HL-60 (cell line): ENCODE results near the gene BICDL2.

Experiments
- DNase-seq, 2 experiments: peaks; one replicate each; pipeline ENCODE4 v3.0.0-alpha.2; 2010 to 2020; ENCODE audit warnings: low read depth in 1 of 2, low spot score in 1 of 2
- H3K27ac ChIP-seq: fragments of 250-450 bp; sonication (Bioruptor Pico); replicated peaks from 2 replicates; pipeline ENCODE4 v1.5.1; 2020; ENCODE audit warnings: mild to moderate bottlenecking, moderate library complexity
- H3K27me3 ChIP-seq: fragments of 250-450 bp; sonication (Bioruptor Pico); 2 replicates; pipeline ENCODE4 v1.5.1; 2021; ENCODE audit warnings: mild to moderate bottlenecking, moderate library complexity; ENCODE audit not compliant: insufficient read depth, poor library complexity, severe bottlenecking
- H3K4me3 ChIP-seq: replicated peaks from 2 replicates; pipeline ENCODE4 v1.5.1; 2011; ENCODE audit warnings: mild to moderate bottlenecking, control low read depth, low read length; ENCODE audit not compliant: insufficient read depth
- GABPA ChIP-seq: IDR thresholded peaks from 2 replicates; pipeline ENCODE4 v1.6.1; 2012; ENCODE audit warnings: low read depth
- POLR2AphosphoS5 ChIP-seq: IDR thresholded peaks from 2 replicates; pipeline ENCODE4 v1.6.1; 2012; ENCODE audit warnings: low read depth
- REST ChIP-seq: IDR thresholded peaks from 2 replicates; pipeline ENCODE4 v1.6.1; 2012; ENCODE audit warnings: low read depth; ENCODE audit not compliant: insufficient replicate concordance
- SPI1 ChIP-seq: IDR thresholded peaks from 2 replicates; pipeline ENCODE4 v1.6.1; 2012; ENCODE audit warnings: low read depth, mild to moderate bottlenecking, borderline replicate concordance
- TF ChIP-seq, protein P1 (sequence below): IDR thresholded peaks from one replicate; pipeline ENCODE4 v1.5.1; 2011; ENCODE audit warnings: low read length, control low read depth, inconsistent platforms; ENCODE audit not compliant: insufficient read depth

Gene BICDL2

GRCh38 chr16:2992383-2993081 is 44.2 kb downstream of the BICDL2 start:
- no peak overlapping the region for H3K27ac ChIP-seq
- no peak for TF ChIP-seq POLR2AphosphoS5
- TF ChIP-seq, protein P1, sequence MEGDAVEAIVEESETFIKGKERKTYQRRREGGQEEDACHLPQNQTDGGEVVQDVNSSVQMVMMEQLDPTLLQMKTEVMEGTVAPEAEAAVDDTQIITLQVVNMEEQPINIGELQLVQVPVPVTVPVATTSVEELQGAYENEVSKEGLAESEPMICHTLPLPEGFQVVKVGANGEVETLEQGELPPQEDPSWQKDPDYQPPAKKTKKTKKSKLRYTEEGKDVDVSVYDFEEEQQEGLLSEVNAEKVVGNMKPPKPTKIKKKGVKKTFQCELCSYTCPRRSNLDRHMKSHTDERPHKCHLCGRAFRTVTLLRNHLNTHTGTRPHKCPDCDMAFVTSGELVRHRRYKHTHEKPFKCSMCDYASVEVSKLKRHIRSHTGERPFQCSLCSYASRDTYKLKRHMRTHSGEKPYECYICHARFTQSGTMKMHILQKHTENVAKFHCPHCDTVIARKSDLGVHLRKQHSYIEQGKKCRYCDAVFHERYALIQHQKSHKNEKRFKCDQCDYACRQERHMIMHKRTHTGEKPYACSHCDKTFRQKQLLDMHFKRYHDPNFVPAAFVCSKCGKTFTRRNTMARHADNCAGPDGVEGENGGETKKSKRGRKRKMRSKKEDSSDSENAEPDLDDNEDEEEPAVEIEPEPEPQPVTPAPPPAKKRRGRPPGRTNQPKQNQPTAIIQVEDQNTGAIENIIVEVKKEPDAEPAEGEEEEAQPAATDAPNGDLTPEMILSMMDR, result no peak
- TF ChIP-seq REST, result no peak
- no peak for TF ChIP-seq SPI1
- no peak for TF ChIP-seq GABPA
- DNase-seq, result no peak
- H3K4me3 ChIP-seq, result no peak overlapping the region
- H3K27me3 ChIP-seq, result peaks cover 2% of the 10 kb centered on the region

DNA sequence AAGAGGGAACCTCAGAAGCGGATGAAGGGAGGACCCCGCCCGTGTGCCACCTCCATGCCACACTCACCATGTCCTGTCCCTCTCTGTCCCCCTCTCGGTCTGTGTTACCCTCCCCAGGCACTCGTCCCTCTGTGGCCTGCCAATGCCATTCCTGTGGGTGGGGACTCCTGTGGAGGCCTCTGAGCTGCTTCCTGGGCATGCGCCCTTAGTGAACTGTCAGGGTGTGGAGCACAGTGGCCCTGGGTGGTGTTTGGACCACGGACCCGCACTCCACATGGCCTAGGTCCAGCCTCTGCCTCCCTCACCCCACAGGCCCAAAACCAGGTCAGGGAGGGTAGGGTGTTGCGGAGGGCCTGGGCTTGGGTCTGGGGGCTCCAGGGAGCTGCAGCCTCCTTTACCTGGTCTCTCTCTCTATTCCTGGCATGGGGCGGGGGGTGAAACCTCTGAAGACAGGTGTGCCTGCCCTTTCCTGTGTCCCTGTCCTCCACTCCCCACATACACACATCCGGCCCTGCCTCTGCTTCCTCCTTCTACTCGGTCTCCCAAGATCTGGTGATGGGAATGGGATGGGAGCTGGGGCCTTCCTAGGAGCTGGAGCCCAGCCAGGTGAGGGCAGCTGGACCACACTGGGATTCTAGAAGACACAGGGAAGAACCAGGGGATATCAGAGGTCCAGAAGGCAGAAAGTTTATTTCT is 45.0 kb downstream of the BICDL2 start:
- Histone ChIP-seq H3K4me3 (no peak overlapping the region), H3K27me3 (peaks cover 2% of the 10 kb centered on the region), H3K27ac (no peak overlapping the region)
- no peak for DNase-seq
- no peak for TF ChIP-seq REST
- TF ChIP-seq SPI1, result no peak
- TF ChIP-seq GABPA, result no peak
- TF ChIP-seq, protein P1, result no peak
- no peak for TF ChIP-seq POLR2AphosphoS5

GRCh38 chr16:2990891-2991290 is 45.9 kb downstream of the BICDL2 start:
- Histone ChIP-seq H3K4me3 (no peak overlapping the region), H3K27me3 (peaks cover 2% of the 10 kb centered on the region), H3K27ac (no peak overlapping the region)
- TF ChIP-seq, protein P1, result no peak
- no peak for TF ChIP-seq POLR2AphosphoS5
- no peak for TF ChIP-seq GABPA
- no peak for TF ChIP-seq SPI1
- no peak for TF ChIP-seq REST
- DNase-seq, result no peak
